ENCODE measurements around the gene ERICH4.
A peak's percentile ranks its signal among the peaks of the same experiment; 100 is the strongest.

The ERICH4 gene

DNA sequence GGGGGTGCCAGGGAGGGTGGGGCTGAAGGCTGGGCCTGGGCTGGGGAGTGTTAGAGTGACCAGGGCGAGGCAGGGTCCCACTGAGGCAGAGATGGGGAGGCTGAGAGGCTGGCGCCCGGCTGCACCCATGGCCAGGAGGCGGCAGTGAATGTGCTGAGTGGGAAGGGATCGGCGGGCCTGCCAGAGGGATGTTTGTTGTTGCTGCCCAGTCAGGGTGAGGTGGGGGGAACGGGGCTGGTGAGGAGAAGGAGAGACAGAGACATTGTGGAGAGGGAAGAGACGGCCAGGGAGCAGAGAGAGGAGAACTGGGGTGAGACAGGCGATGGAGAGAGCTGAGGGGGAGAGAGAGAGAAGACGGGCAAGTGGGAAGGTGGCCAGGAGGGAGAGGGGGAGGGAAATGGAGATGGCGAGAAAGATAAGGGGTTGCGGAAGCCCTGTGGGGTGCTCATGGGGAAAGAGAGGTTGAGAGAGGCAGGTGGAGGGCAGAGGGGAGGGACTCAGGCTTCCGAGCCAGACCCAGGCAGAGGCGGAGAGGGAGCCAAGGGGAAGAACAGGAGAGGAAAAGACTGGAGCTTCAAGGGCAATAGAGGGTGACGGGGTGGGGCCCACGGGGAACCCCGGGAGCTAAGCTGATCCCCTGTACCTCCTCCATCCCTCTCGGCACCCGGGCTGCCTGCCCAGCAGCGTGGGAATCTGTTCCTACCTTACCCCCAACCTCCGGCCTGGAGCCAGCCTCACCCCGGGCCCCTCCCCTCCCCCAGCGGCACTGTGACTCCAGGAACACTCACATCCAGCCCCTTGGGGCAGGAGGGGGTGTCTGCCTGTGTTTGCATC is 15.1 kb upstream of the ERICH4 start:
- Mint-ChIP-seq H3K9me3 (no peaks in the 10 kb centered on the region), H3K27ac (peak overlapping the region; percentile 70 to 89 (median 88)), H3K4me3 (peak overlapping the region; percentile 76 to 84 (median 82)), H3K36me3 (ENCODE audit: low read depth) (peaks cover 20% of the 10 kb centered on the region), H3K27me3 (ENCODE audit: low read depth) (no peaks in the 10 kb centered on the region), H3K4me1 (peaks cover 28% of the 10 kb centered on the region)
- no peak for TF ChIP-seq CTCF (IDR thresholded peaks at IDR 0.05; ENCODE audit: unreplicated experiment in 3 of 3)

DNA sequence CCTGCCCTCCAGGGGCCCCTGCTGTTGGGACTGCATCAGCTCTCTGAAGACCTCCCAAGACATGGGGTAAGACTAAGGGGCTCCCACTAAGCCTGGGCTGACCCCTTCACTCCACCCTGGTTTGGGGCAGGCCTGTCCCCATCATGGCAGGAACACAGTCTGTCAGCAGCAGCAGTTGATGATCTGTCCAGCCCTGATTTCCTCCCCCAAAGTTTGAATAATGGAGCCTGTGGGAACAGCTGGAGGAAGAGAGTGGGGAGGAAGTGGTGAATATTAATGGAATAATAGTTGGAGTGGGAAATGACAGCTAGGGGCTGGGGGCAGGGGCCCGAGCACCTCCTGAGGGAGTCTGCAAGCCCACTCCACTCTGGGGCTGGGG is 14.5 kb upstream of the ERICH4 start:
- Mint-ChIP-seq H3K27ac (peak overlapping the region; percentile 63 to 89 (median 70)), H3K4me3 (peak overlapping the region; percentile 63 to 82 (median 70)), H3K9me3 (no peaks in the 10 kb centered on the region), H3K4me1 (peaks cover 28% of the 10 kb centered on the region), H3K36me3 (ENCODE audit: low read depth) (peaks cover 23% of the 10 kb centered on the region), H3K27me3 (ENCODE audit: low read depth) (no peaks in the 10 kb centered on the region)
- no peak for TF ChIP-seq CTCF (IDR thresholded peaks at IDR 0.05; ENCODE audit: unreplicated experiment in 3 of 3)

DNA sequence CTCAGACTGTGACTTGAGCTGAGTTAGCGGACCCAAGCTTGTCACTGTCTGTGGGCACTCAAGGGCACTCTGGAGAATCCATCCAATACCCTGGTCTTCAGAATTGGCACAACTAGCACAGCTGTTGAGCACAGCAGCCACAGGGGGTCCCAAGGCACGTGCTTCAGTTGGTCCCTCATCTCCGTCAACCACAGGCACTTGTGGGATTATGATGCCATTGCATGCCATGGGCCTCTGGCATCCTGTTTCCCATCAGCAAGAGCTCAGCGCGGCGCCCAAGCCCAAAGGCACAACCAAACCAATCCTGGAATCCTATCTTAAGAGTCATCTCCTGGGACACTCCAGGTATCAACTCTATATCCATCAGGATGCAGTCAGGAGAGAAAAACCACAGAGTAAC is 12.0 kb upstream of the ERICH4 start:
- Mint-ChIP-seq H3K4me3 (no peak overlapping the region), H3K9me3 (no peaks in the 10 kb centered on the region), H3K27ac (peak overlapping the region in 2 of 3 experiments; percentile 61 to 82), H3K36me3 (ENCODE audit: low read depth) (peaks cover 28% of the 10 kb centered on the region), H3K4me1 (peaks cover 33% of the 10 kb centered on the region), H3K27me3 (ENCODE audit: low read depth) (no peaks in the 10 kb centered on the region)
- no peak for TF ChIP-seq CTCF (IDR thresholded peaks at IDR 0.05; ENCODE audit: unreplicated experiment in 3 of 3)

GRCh38 chr19:41431426-41432386 is 11.2 kb upstream of the ERICH4 start:
- Mint-ChIP-seq H3K4me3 (peak overlapping the region in 2 of 3 experiments; percentile 22 to 37), H3K27ac (peak overlapping the region; percentile 35 to 82 (median 61)), H3K9me3 (no peaks in the 10 kb centered on the region), H3K36me3 (ENCODE audit: low read depth) (peaks cover 33% of the 10 kb centered on the region), H3K4me1 (peaks cover 31% of the 10 kb centered on the region), H3K27me3 (ENCODE audit: low read depth) (no peaks in the 10 kb centered on the region)
- peak; percentile 31 to 40 (median 32) for TF ChIP-seq CTCF (IDR thresholded peaks at IDR 0.05; ENCODE audit: unreplicated experiment in 3 of 3)

DNA sequence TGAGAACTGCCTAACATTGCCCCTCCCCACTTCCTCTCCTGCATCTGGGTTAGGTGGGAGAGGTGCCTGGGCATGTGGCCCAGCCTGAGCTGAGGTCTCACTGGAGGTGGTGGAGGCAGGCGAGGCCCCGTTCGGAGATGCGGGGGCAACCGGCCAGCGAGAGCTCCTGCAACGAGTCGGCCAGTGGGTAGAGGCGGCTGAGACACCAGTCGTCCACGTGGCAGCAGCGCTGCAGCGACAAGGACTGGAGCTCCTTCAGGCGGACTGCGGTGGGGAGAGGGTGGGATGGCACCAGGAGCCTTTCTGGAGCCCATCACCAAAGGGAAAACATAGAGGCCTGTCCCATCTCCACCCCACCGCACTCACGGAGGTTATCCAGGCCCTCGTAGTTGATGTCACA is 9.8 kb upstream of the ERICH4 start:
- no peaks in the 10 kb centered on the region for H3K27me3 Mint-ChIP-seq (ENCODE audit: low read depth)
- no peak overlapping the region for H3K27ac Mint-ChIP-seq
- H3K4me1 Mint-ChIP-seq = peaks cover 26% of the 10 kb centered on the region
- H3K9me3 Mint-ChIP-seq = no peaks in the 10 kb centered on the region
- peaks cover 34% of the 10 kb centered on the region for H3K36me3 Mint-ChIP-seq (ENCODE audit: low read depth)
- TF ChIP-seq CTCF (IDR thresholded peaks at IDR 0.05; ENCODE audit: unreplicated experiment in 3 of 3) = no peak
- H3K4me3 Mint-ChIP-seq = no peak overlapping the region

Data from nephron (organoid).